Liver (tissue), 9 donors: Measurements from ENCODE around the gene C15orf62. TPM values are rescaled to one million over a fixed set of nuclear protein-coding genes. Genes with fewer than 3 reads are reported as not detected.

ENCODE experiments used
- DNase-seq: peaks from one replicate; pipeline ENCODE4 v3.0.0-alpha.2; 2017; ENCODE audit warnings: low spot score
- H3K27ac ChIP-seq, 2 donors: one replicate each; pipeline ENCODE4 v1.7.0; 2013; ENCODE audit warnings: inconsistent platforms in 2 of 2, low read length in 2 of 2, control low read depth in 1 of 2, low read depth in 1 of 2, mild to moderate bottlenecking in 1 of 2
- H3K27me3 ChIP-seq, 4 donors: one replicate each; pipeline versions ENCODE4 v1.6.1 to v1.7.0; 2013; ENCODE audit warnings: low read length in 3 of 4, inconsistent platforms in 1 of 4, mild to moderate bottlenecking in 1 of 4, moderate library complexity in 1 of 4; ENCODE audit not compliant: control insufficient read depth in 4 of 4, insufficient read depth in 4 of 4
- H3K36me3 ChIP-seq, 4 donors: one replicate each; pipeline versions ENCODE4 v1.6.1 to v1.7.0; 2013; ENCODE audit warnings: low read length in 3 of 4, mild to moderate bottlenecking in 3 of 4, low read depth in 1 of 4, moderate library complexity in 1 of 4; ENCODE audit not compliant: control insufficient read depth in 4 of 4, insufficient read depth in 3 of 4
- H3K4me1 ChIP-seq, 4 donors: one replicate each; pipeline versions ENCODE4 v1.6.1 to v1.7.0; 2013; ENCODE audit warnings: low read length in 3 of 4, mild to moderate bottlenecking in 3 of 4, moderate library complexity in 1 of 4; ENCODE audit not compliant: control insufficient read depth in 4 of 4, insufficient read depth in 4 of 4
- H3K4me3 ChIP-seq, 3 donors: one replicate each; pipeline versions ENCODE4 v1.6.1 to v1.7.0; 2013; ENCODE audit warnings: low read length in 3 of 3, control low read depth in 1 of 3, low read depth in 1 of 3, mild to moderate bottlenecking in 1 of 3
- H3K9ac ChIP-seq, 2 donors: one replicate each; pipeline ENCODE4 v1.7.0; 2013; ENCODE audit warnings: low read length in 2 of 2, mild to moderate bottlenecking in 2 of 2, moderate library complexity in 2 of 2, control low read depth in 1 of 2, low read depth in 1 of 2
- H3K9me3 ChIP-seq, 4 donors: one replicate each; pipeline versions ENCODE4 v1.6.1 to v1.7.0; 2013; ENCODE audit warnings: low read length in 3 of 4; ENCODE audit not compliant: control insufficient read depth in 4 of 4
- EGR1 ChIP-seq, 2 donors: IDR thresholded peaks; 2 replicates each; pipeline ENCODE4 v1.6.1; 2016 to 2018; ENCODE audit warnings: antibody characterized with exemption in 2 of 2, low read depth in 2 of 2
- FOXA1 ChIP-seq: IDR thresholded peaks from 2 replicates; pipeline ENCODE4 v1.6.1; 2016; ENCODE audit warnings: antibody characterized with exemption
- FOXA2 ChIP-seq: IDR thresholded peaks from 2 replicates; pipeline ENCODE4 v1.6.1; 2016; ENCODE audit warnings: antibody characterized with exemption
- GABPA ChIP-seq, 2 donors: IDR thresholded peaks in 1 of 2; conservative IDR thresholded peaks in 1 of 2; 2 replicates each; pipeline ENCODE4 v1.6.1; 2016; ENCODE audit warnings: antibody characterized with exemption in 2 of 2, mild to moderate bottlenecking in 1 of 2, moderate library complexity in 1 of 2
- HNF4G ChIP-seq: IDR thresholded peaks from 2 replicates; pipeline ENCODE4 v1.6.1; 2016; ENCODE audit warnings: antibody characterized with exemption
- JUND ChIP-seq, 2 donors: IDR thresholded peaks; 2 replicates each; pipeline ENCODE4 v1.6.1; 2016; ENCODE audit warnings: antibody characterized with exemption in 2 of 2
- NR2F2 ChIP-seq: IDR thresholded peaks from 2 replicates; pipeline ENCODE4 v1.6.1; 2016; ENCODE audit warnings: antibody characterized with exemption
- RAD21 ChIP-seq, 2 donors: IDR thresholded peaks; 2 replicates each; pipeline ENCODE4 v1.6.1; 2016; ENCODE audit warnings: antibody characterized with exemption in 2 of 2, mild to moderate bottlenecking in 2 of 2
- RXRA ChIP-seq, 2 donors: IDR thresholded peaks; 2 replicates each; pipeline ENCODE4 v1.6.1; 2017 to 2018; ENCODE audit warnings: antibody characterized with exemption in 2 of 2, mild to moderate bottlenecking in 1 of 2
- SP1 ChIP-seq: IDR thresholded peaks from 2 replicates; pipeline ENCODE4 v1.6.1; 2018; ENCODE audit warnings: antibody characterized with exemption, mild to moderate bottlenecking
- TAF1 ChIP-seq: conservative IDR thresholded peaks from 2 replicates; pipeline ENCODE4 v1.6.1; 2016; ENCODE audit warnings: antibody characterized with exemption, mild to moderate bottlenecking
- YY1 ChIP-seq: IDR thresholded peaks from 2 replicates; pipeline ENCODE4 v1.6.1; 2016; ENCODE audit warnings: antibody characterized with exemption, mild to moderate bottlenecking
- WGBS: extraction: QIAGEN DNeasy Blood & Tissue Kit; methylation state at CpG from one replicate; pipeline ENCODE4 v1.1.7; 2013; 5-methylcytosine and 5-hydroxymethylcytosine counted together
- polyA plus RNA-seq, 2 donors: library from polyadenylated mRNA; stranded (reverse) in 1 of 2; unstranded in 1 of 2; fragments of 200-250 nt in 1 of 2; fragments of >200 nt in 1 of 2; fragmentation: Nextera tagmentation in 1 of 2; extraction: Ambion mirVana in 1 of 2; gene quantifications; one replicate each; pipeline versions ENCODE4 v1.2.1 to v1.2.3, GENCODE V29; 2013 to 2015
- total RNA-seq, 2 donors: library from RNA; depleted of rRNA; stranded (reverse); fragments of >200 nt; gene quantifications; one replicate each; pipeline ENCODE4 v1.2.3, GENCODE V29; 2014
- TF ChIP-seq, protein P1 (sequence below): IDR thresholded peaks from 2 replicates; pipeline ENCODE4 v1.6.1; 2016; ENCODE audit warnings: antibody characterized with exemption
- TF ChIP-seq, protein P2 (sequence below): IDR thresholded peaks from 2 replicates; pipeline ENCODE4 v1.6.1; 2016; ENCODE audit warnings: antibody characterized with exemption
- TF ChIP-seq, protein P3 (sequence below): fragments of 150-350 bp; IDR thresholded peaks from 2 replicates; pipeline ENCODE4 v1.5.1; 2017; ENCODE audit warnings: improper control_type of control experiment, low read depth, low read length; ENCODE audit not compliant: missing input control
- donor health status: healthy.
- donor health status: healthy.
- donor health status: healthy.
- donor health status: healthy.
- donor health status: healthy.

C15orf62 gene
- total and polyA plus RNA-seq, 4 donors, result 0.19 to 0.92 (median 0.59) TPM

DNA sequence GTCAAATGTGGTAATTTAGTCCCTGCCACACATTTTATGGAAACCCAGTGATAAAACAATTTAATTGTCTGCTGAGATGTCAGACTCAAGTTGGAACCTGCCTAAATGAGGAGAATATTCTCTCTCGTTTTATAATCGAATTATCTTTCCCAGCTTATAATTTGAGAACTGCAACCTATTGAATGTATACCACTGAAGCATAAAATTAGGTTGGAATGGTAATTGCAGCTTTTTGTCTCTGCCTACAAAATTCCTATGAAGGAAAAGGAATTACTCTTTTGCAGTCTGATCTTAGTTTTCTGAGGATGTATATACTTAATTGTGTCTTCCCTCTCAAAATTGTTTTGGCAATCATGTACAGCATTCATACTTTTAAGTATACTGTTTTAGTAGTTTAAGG is 45.9 kb upstream of the C15orf62 start (continued):
- TF ChIP-seq, protein P1, sequence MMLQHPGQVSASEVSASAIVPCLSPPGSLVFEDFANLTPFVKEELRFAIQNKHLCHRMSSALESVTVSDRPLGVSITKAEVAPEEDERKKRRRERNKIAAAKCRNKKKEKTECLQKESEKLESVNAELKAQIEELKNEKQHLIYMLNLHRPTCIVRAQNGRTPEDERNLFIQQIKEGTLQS, result no peak
- TF ChIP-seq HNF4G, result no peak
- TF ChIP-seq SP1, result no peak
- no peak for TF ChIP-seq RXRA (IDR thresholded peaks at IDR 0.05)
- no peak for TF ChIP-seq TAF1

DNA sequence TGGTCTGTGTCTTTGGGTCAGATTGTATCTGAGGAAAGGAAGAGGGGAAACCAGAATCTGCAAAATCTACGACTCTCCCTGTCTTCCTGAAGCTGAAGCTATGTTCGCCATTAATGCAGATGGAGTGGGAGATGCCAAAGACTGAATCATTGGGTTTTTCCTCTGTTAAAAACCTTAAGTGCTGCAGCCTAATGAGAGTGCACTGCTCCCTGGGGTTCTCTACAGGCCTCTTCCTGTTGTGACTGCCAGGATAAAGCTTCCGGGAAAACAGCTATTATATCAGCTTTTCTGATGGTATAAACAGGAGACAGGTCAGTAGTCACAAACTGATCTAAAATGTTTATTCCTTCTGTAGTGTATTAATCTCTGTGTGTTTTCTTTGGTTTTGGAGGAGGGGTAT is 38.7 kb upstream of the C15orf62 start:
- H3K4me3 ChIP-seq, result no peak overlapping the region
- no peak overlapping the region for H3K27ac ChIP-seq
- no peaks in the 10 kb centered on the region for H3K9me3 ChIP-seq
- H3K9ac ChIP-seq, result no peak overlapping the region
- peaks cover 2 to 20% (median 9%) of the 10 kb centered on the region in 4 donors for H3K36me3 ChIP-seq
- no peak for DNase-seq
- TF ChIP-seq RAD21 (IDR thresholded peaks at IDR 0.05) (no peak), FOXA2 (no peak), RXRA (IDR thresholded peaks at IDR 0.05) (no peak)
- H3K27me3 ChIP-seq, result no peaks in the 10 kb centered on the region
- 82% methylated on average over 3 of the region's 3 CpGs for WGBS
- no peaks in the 10 kb centered on the region for H3K4me1 ChIP-seq

DNA sequence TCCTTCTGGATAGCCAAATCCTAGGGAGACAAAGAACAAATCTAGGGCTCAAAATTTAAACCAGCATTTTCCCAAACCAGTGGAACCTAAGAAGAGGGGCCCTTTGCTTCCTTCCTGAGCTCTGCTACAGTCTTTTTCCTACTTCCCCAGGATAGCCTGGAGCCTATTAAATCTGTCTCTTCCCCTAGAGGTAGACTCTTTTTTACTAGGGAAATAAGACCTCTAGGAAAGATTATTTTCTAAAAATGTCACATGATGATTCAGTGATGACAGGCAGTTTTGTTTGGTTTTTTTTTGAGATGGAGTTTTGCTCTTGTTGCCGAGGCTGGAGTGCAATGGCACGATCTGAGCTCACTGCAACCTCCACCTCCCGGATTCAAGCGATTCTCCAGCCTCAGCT is 33.2 kb upstream of the C15orf62 start:
- Histone ChIP-seq H3K27ac (no peak overlapping the region), H3K36me3 (peaks cover 7 to 59% (median 48%) of the 10 kb centered on the region in 4 donors), H3K4me1 (no peaks in the 10 kb centered on the region), H3K9ac (no peak overlapping the region), H3K4me3 (no peak overlapping the region), H3K9me3 (no peaks in the 10 kb centered on the region), H3K27me3 (no peaks in the 10 kb centered on the region)
- DNase-seq, result no peak
- no peak for TF ChIP-seq YY1
- TF ChIP-seq HNF4G, result no peak
- no peak for TF ChIP-seq SP1
- WGBS, result 97% methylated on average over 4 of the region's 4 CpGs

DNA sequence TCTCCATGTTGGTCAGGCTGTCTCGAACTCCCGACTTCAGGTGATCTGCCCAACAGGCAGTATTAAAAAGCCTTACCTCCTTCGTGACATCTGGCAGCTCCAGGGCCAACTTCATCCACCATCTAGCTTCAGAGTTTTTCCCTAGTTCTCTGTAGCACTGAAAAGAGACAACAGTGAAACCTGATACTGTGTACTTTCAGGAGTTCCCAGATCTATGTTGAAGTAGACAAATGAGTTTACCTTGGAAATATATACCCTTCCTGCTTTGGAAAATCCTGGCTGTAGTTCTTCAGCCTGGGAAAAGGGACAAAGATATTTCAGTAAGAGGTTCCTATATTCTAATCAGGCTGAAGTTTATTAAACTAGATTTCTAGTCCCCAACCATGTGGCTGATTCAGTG is 32.7 kb upstream of the C15orf62 start:
- no peak for DNase-seq
- H3K9ac ChIP-seq, result no peak overlapping the region
- TF ChIP-seq GABPA (IDR thresholded peaks at IDR 0.05 in 1 of 2, conservative IDR thresholded peaks at IDR 0.05 in 1 of 2), result no peak
- no peak for TF ChIP-seq SP1
- H3K27ac ChIP-seq, result no peak overlapping the region
- peaks cover 7 to 59% (median 48%) of the 10 kb centered on the region in 4 donors for H3K36me3 ChIP-seq
- no peak overlapping the region for H3K4me3 ChIP-seq
- WGBS, result 93% methylated on average over 3 of the region's 3 CpGs
- H3K4me1 ChIP-seq, result no peaks in the 10 kb centered on the region
- H3K27me3 ChIP-seq, result no peaks in the 10 kb centered on the region
- no peaks in the 10 kb centered on the region for H3K9me3 ChIP-seq

DNA sequence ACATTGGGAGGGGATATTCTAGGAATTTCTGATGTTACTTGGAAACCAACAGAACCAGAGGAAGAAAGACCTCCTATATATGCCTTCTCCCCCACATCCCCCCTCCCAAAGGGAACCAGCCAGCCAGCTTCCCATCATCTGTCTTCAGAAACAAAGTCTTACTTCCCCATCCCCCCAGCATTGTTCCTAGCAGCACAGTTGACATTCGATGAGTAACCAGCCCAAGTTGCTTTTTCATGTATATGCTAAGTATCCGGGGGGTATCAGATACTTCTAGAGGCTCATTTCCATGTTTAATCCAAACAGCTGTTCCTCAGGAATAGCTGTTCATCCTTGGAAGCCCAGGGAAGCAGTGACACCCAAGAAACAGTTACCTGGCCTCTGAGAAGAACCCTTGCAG is 30.7 kb upstream of the C15orf62 start:
- H3K36me3 ChIP-seq, result peaks cover 5 to 69% (median 54%) of the 10 kb centered on the region in 4 donors
- WGBS, result 83% methylated on average over 2 of the region's 2 CpGs
- H3K9ac ChIP-seq, result no peak overlapping the region
- no peaks in the 10 kb centered on the region for H3K9me3 ChIP-seq
- TF ChIP-seq EGR1 (IDR thresholded peaks at IDR 0.05; ENCODE audit: low read depth in 2 of 2), result no peak
- TF ChIP-seq, protein P2, sequence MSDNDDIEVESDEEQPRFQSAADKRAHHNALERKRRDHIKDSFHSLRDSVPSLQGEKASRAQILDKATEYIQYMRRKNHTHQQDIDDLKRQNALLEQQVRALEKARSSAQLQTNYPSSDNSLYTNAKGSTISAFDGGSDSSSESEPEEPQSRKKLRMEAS, result no peak
- TF ChIP-seq JUND (IDR thresholded peaks at IDR 0.05), result no peak
- no peak for TF ChIP-seq FOXA2
- no peak for TF ChIP-seq HNF4G
- TF ChIP-seq, protein P3, sequence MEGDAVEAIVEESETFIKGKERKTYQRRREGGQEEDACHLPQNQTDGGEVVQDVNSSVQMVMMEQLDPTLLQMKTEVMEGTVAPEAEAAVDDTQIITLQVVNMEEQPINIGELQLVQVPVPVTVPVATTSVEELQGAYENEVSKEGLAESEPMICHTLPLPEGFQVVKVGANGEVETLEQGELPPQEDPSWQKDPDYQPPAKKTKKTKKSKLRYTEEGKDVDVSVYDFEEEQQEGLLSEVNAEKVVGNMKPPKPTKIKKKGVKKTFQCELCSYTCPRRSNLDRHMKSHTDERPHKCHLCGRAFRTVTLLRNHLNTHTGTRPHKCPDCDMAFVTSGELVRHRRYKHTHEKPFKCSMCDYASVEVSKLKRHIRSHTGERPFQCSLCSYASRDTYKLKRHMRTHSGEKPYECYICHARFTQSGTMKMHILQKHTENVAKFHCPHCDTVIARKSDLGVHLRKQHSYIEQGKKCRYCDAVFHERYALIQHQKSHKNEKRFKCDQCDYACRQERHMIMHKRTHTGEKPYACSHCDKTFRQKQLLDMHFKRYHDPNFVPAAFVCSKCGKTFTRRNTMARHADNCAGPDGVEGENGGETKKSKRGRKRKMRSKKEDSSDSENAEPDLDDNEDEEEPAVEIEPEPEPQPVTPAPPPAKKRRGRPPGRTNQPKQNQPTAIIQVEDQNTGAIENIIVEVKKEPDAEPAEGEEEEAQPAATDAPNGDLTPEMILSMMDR, result no peak
- no peak for TF ChIP-seq SP1
- no peak for TF ChIP-seq GABPA (IDR thresholded peaks at IDR 0.05 in 1 of 2, conservative IDR thresholded peaks at IDR 0.05 in 1 of 2)
- TF ChIP-seq YY1, result no peak
- TF ChIP-seq, protein P1, result no peak
- no peak for TF ChIP-seq TAF1
- TF ChIP-seq RAD21 (IDR thresholded peaks at IDR 0.05), result no peak
- no peak for TF ChIP-seq NR2F2
- no peak for TF ChIP-seq FOXA1
- no peak for DNase-seq
- no peaks in the 10 kb centered on the region for H3K27me3 ChIP-seq
- no peak overlapping the region for H3K27ac ChIP-seq
- peaks cover 4 to 7% (median 7%) of the 10 kb centered on the region in 4 donors for H3K4me1 ChIP-seq
- H3K4me3 ChIP-seq, result no peak overlapping the region
